GDM1 (cell line): ENCODE data around the gene XKR8.

Experiments
- DNase-seq: peaks from one replicate; lab custom pipeline; 2025; lab: John Stamatoyannopoulos, UW

The XKR8 gene

DNA sequence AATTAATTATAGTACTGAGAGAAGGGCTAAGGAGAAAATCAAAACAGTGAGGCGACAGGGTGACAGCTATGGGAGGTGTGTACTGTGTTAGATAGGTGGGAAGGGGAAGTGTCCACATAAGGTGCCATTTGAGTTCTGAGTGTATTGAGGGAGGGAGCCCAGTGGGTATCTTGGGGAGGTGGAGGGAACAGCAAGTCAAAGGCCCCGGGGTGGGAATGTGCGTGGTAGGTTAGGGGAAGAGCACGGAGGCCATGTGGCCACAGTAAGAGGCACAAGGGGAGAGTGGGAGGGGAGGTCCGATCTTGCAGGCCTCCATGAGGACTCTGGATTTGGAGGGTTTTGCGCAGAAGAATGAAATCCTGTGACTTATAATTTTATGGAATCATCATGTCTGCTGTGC is 3.0 kb upstream of the XKR8 start:
- no peak for DNase-seq

- DNase-seq = no peak
Measured at GRCh38 chr1:27957655-27958054, 2.1 kb upstream of the XKR8 start.

GRCh38 chr1:27958513-27958912 is 1.3 kb upstream of the XKR8 start:
- DNase-seq = no peak

GRCh38 chr1:27960762-27961645 is 1.2 kb downstream of the XKR8 start:
- no peak for DNase-seq

- no peak for DNase-seq
Measured at GRCh38 chr1:27961646-27962221, 2.0 kb downstream of the XKR8 start.

- no peak for DNase-seq
Measured at GRCh38 chr1:27963393-27963792, 3.6 kb downstream of the XKR8 start.

DNA sequence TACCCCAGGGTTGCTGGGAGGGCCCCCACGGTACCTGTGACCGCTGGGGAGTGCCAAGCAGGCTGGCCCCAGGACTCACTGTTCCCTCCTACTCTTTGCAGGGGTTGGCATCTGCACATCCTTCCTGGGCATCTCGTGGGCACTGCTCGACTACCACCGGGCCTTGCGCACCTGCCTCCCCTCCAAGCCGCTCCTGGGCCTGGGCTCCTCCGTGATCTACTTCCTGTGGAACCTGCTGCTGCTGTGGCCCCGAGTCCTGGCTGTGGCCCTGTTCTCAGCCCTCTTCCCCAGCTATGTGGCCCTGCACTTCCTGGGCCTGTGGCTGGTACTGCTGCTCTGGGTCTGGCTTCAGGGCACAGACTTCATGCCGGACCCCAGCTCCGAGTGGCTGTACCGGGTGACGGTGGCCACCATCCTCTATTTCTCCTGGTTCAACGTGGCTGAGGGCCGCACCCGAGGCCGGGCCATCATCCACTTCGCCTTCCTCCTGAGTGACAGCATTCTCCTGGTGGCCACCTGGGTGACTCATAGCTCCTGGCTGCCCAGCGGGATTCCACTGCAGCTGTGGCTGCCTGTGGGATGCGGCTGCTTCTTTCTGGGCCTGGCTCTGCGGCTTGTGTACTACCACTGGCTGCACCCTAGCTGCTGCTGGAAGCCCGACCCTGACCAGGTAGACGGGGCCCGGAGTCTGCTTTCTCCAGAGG is 6.8 kb downstream of the XKR8 start:
- no peak for DNase-seq

- DNase-seq = no peak
Measured at GRCh38 chr1:27967106-27967883, 7.5 kb downstream of the XKR8 start.

DNA sequence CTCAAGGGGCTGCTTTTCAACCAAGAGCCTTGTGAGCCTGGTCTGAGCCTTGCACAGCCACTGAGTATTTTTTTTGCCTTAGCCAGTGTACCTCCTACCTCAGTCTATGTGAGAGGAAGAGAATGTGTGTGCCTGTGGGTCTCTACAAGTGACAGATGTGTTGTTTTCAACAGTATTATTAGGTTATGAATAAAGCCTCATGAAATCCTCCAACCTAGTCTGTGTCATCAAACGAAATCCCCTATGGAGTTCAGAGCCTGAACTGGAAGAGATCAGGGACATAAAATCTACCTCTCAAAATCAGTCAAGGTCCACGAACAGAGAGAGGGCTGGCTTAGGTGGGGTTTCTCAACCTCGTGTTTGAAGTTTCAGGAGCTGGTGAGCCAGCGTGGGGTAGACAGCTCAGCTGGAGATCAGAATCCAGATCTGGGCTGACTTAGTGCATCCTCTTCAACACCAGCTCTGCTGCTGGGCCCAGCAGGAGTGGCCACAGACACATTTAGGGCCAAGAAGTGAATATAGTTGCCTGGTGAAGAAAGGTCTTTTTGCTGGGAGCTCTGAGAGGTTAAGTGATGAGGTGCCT is 8.2 kb downstream of the XKR8 start:
- DNase-seq = no peak

- DNase-seq = no peak
Measured at GRCh38 chr1:27968692-27969091, 8.9 kb downstream of the XKR8 start.

DNA sequence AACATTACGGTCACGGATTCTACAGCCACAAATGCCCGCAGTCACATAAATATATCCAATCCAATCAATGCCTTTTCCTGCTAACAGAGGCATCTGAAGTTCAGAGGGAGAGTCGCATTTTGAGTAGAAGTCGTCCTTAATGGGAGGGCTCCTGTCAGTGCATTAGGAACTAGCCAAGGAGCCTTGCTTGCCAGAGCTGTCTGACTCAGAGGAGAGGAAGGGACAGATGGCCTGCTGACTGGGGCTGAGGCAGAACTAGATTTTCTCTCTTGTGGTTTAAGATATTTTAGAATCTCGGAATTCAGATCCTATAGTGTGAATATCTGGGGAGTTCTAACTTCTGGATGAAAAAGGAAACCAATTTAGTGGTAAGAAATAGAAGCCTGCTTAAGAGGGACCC is 10.6 kb downstream of the XKR8 start:
- no peak for DNase-seq

DNA sequence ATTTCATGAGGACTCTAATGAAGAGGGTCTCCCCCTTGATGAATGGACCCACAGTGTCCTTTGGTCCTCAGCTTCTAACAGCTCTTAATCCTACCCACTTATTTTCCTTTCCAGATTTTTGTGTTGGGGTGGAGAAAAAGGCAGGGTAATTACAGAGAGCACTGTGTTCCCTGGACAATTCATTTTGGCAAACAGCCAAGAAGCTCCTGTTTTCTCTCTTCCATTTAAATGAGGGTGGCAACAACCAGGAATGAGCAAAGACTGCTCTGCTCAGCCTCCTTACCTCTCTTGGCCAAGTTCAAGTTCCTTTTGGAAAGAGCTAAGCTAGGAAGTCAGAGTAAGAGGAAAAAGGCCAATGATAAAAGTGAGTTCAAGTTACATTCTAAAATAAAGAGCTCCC is 11.9 kb downstream of the XKR8 start:
- DNase-seq = no peak

DNA sequence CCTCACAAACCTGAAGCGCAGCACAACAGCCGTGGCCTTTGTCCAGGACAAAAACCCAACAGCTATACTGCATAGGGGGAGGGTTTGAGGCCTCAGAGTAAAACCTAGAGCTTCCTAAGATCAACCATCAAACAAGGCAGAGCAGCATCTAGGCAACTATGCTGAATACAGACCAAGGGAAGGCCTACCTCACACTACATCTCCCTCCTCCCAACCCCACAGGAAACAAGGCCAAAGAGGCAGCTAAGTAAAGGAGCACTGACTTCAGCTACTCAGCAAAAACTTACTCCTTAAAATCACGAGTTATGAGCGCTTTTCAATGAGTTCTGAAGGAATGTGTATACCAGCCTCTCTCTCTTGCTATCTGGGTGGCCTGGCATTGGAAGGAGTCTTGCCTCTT is 12.4 kb downstream of the XKR8 start:
- no peak for DNase-seq

- no peak for DNase-seq
Measured at GRCh38 chr1:27973771-27974416, 14.1 kb downstream of the XKR8 start.

DNA sequence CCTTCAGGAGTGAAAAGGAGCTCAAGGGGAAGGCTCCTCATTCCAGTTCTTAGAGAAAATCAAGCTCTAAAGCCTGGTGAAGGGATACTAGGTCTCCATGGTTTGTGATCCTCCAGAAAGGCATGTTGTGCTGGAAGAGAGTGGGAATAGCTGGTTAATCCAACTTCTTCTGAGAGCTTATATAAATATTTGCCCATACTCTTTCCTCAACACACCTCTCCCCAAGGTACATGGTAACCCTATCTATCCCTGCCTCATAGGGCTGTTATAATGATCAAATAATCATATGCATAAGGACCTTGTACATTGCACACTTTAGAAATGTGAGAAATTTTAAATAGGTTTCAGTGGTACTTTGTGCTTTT is 14.6 kb downstream of the XKR8 start:
- DNase-seq = no peak

DNA sequence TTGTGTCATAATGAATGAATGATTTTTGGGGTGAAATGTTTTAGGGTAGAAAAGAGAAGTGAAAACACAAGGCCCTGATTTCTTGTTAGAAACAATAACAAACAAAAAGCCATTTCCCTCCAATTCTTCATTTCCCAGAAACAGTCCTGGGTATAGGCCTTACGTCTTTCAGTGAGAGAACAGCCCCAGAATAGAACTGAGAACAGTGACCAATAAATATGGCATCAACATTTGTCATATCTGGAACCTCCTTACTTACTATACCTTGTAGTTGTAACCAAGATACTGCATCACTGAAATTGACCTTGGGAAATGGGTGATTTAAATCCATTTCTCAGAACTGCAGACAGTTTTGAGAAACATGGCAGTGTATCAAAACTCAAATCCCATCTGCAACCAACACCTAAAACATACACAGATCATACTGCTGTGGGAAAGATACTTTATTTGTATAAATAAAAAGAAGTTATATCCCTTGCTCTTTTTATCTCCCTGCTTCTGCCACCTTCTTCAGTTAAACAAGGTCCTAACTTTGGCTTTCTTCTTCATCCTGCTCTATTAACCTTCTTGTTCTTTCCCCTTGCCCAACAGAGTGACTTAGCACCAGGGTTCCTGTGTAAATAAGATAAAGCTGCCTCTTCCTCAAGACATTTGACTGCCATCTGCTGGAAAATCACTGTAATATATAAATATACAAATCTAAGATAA is 19.5 kb downstream of the XKR8 start:
- peak; percentile 52 for DNase-seq

DNA sequence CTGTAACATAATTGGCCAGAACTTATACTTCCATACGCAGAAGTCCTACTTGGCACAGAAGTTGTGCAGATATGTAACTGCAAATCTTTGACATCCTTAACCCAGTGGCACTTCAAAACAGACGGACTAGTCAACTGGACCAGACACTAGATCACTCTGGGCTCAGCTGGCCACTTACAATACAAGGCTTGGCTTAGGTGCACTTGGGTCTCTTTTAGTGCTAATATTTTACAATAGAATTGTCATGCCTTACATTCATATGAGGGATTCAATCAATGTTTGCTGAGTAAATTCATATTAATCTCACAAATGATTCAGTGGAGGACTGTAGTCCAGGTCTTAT is 20.1 kb downstream of the XKR8 start:
- no peak for DNase-seq

GRCh38 chr1:27980216-27980845 is 20.6 kb downstream of the XKR8 start:
- no peak for DNase-seq

- no peak for DNase-seq
Measured at GRCh38 chr1:27981145-27981544, 21.4 kb downstream of the XKR8 start.

DNA sequence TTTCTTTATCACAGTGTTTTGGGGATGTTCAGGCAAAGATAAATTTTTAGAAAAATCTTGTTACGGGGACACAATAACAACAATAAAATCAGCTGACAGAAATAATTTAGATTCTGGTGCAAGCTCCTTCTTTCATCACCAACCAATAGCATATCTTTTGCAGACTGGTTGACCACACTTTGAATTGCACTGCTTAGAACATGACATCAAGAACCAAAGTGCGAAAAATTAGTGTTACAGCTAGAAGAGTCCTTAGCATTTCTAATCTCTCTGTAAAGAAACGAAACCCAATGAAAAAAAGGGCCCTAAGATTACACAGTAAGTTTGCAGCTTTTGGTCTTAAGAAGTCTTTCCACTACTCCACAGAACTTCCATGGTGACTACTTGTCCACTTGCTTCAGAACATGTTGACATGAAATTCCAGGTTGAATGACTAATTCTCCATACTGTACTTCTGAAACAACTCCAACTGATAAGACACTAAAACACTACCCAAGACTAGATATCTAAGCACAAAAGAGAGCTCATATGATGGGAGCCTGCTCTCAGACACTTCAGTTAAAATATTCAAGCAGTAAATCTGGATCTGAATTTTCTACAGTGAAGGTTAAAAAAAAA is 31.3 kb downstream of the XKR8 start:
- no peak for DNase-seq
